ENCODE results near the gene G6PC1. TPM values are rescaled to one million over a fixed set of nuclear protein-coding genes. Genes with fewer than 3 reads are reported as not detected.

G6PC1 gene
- polyA plus RNA-seq, 1 donor from 2014 or later: not detected

DNA sequence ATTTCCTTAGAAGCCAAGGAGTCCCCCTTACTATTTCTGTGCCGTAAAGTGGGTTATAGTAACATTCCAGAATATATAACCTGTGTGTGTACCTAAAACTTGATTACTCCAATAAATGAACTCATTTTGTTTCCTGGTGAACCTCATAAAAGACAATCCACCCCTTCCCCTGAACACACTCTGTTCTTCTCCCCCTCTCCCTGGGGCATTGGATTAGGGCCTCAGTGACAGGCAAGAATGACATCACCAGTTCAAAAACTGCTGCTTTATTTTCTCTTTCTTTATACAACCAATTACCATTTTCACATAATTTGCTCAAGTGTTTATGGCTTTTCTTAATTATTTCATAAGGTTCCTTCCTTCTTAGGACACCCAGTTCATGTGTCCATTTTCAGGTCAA lies 46.2 kb downstream of the G6PC1 start:
- Histone ChIP-seq H3K4me3 (ENCODE audit: low read length) (no peak overlapping the region), H3K9me2 (ENCODE audit: insufficient read depth, low read length) (no peaks in the 10 kb centered on the region), H4K20me1 (ENCODE audit: insufficient read depth) (no peaks in the 10 kb centered on the region), H3K27me3 (ENCODE audit: insufficient read depth, low read depth, low read length) (no peaks in the 10 kb centered on the region), H2AFZ (ENCODE audit: low read depth, low read length) (no peak overlapping the region), H3K4me2 (ENCODE audit: low read length) (no peak overlapping the region), H3K36me3 (ENCODE audit: insufficient read depth, low read length) (no peaks in the 10 kb centered on the region), H3F3A (ENCODE audit: insufficient read depth, low read length, poor library complexity, severe bottlenecking) (no peaks in the 10 kb centered on the region), H3K79me2 (replicated peaks; ENCODE audit: insufficient read depth, low read length) (no peaks in the 10 kb centered on the region), H3K9ac (ENCODE audit: low read length) (no peak overlapping the region), H3K27ac (ENCODE audit: low read length) (no peak overlapping the region), H3K9me3 (ENCODE audit: low read length) (no peaks in the 10 kb centered on the region)
- TF ChIP-seq POLR2AphosphoS5 (IDR thresholded peaks at IDR 0.05) (no peak), EP300 (conservative IDR thresholded peaks at IDR 0.05; ENCODE audit: poor library complexity, severe bottlenecking) (no peak), EZH2 (IDR thresholded peaks at IDR 0.05; ENCODE audit: borderline replicate concordance, insufficient read depth, low read length, poor library complexity, severe bottlenecking) (no peak), MXI1 (conservative IDR thresholded peaks at IDR 0.05; ENCODE audit: poor library complexity, severe bottlenecking) (no peak), SMC3 (conservative IDR thresholded peaks at IDR 0.05; ENCODE audit: poor library complexity) (no peak), TAF1 (IDR thresholded peaks at IDR 0.05; ENCODE audit: low read depth) (no peak), RAD21 (conservative IDR thresholded peaks at IDR 0.05) (no peak)
- TF ChIP-seq, protein P1, sequence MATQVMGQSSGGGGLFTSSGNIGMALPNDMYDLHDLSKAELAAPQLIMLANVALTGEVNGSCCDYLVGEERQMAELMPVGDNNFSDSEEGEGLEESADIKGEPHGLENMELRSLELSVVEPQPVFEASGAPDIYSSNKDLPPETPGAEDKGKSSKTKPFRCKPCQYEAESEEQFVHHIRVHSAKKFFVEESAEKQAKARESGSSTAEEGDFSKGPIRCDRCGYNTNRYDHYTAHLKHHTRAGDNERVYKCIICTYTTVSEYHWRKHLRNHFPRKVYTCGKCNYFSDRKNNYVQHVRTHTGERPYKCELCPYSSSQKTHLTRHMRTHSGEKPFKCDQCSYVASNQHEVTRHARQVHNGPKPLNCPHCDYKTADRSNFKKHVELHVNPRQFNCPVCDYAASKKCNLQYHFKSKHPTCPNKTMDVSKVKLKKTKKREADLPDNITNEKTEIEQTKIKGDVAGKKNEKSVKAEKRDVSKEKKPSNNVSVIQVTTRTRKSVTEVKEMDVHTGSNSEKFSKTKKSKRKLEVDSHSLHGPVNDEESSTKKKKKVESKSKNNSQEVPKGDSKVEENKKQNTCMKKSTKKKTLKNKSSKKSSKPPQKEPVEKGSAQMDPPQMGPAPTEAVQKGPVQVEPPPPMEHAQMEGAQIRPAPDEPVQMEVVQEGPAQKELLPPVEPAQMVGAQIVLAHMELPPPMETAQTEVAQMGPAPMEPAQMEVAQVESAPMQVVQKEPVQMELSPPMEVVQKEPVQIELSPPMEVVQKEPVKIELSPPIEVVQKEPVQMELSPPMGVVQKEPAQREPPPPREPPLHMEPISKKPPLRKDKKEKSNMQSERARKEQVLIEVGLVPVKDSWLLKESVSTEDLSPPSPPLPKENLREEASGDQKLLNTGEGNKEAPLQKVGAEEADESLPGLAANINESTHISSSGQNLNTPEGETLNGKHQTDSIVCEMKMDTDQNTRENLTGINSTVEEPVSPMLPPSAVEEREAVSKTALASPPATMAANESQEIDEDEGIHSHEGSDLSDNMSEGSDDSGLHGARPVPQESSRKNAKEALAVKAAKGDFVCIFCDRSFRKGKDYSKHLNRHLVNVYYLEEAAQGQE (IDR thresholded peaks at IDR 0.05; ENCODE audit: borderline replicate concordance): no peak
- TF ChIP-seq, protein P2, sequence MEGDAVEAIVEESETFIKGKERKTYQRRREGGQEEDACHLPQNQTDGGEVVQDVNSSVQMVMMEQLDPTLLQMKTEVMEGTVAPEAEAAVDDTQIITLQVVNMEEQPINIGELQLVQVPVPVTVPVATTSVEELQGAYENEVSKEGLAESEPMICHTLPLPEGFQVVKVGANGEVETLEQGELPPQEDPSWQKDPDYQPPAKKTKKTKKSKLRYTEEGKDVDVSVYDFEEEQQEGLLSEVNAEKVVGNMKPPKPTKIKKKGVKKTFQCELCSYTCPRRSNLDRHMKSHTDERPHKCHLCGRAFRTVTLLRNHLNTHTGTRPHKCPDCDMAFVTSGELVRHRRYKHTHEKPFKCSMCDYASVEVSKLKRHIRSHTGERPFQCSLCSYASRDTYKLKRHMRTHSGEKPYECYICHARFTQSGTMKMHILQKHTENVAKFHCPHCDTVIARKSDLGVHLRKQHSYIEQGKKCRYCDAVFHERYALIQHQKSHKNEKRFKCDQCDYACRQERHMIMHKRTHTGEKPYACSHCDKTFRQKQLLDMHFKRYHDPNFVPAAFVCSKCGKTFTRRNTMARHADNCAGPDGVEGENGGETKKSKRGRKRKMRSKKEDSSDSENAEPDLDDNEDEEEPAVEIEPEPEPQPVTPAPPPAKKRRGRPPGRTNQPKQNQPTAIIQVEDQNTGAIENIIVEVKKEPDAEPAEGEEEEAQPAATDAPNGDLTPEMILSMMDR (IDR thresholded peaks at IDR 0.05; ENCODE audit: poor library complexity, severe bottlenecking): no peak

DNA sequence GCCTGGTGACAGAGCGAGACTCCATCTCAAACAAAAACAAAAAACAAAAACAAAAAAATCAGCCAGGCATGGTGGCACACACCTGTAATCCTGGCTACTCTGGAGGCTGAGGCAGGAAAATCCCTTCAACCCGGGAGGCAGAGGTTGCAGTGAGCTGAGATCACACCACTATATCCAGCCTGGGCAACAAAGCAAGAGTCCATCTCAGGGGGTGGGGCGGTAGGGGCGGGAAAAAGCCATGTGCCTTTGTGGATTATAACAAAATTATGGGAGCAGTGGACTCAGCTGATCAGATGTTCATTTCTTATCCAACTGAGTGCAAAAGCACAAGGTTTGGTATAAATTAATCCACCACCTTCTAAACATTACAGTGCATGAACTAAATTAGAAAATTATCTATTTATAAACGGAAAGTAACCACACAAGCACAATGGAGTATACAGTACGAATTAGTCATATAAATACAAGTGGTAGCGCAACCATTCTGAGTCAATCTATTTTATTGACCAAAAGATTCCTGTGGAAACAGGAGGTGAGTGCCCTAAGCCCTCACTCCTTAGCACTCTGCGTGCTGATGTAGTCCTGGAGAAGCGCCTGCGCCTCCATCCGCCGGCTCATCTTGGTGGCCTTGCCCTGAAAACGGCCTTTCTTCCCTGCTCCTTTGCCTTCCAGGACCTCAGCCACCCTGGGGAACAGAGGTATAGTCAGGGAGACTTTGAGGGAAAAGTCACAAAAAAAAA lies 49.6 kb downstream of the G6PC1 start:
- Histone ChIP-seq H3K4me3 (ENCODE audit: low read length) (no peak overlapping the region), H3K9me2 (ENCODE audit: insufficient read depth, low read length) (no peaks in the 10 kb centered on the region), H3K27me3 (ENCODE audit: insufficient read depth, low read depth, low read length) (no peaks in the 10 kb centered on the region), H3K36me3 (ENCODE audit: insufficient read depth, low read length) (no peaks in the 10 kb centered on the region), H3K27ac (ENCODE audit: low read length) (no peak overlapping the region), H3K9me3 (ENCODE audit: low read length) (no peaks in the 10 kb centered on the region), H3K79me2 (replicated peaks; ENCODE audit: insufficient read depth, low read length) (no peaks in the 10 kb centered on the region), H2AFZ (ENCODE audit: low read depth, low read length) (no peak overlapping the region), H3F3A (ENCODE audit: insufficient read depth, low read length, poor library complexity, severe bottlenecking) (no peaks in the 10 kb centered on the region), H4K20me1 (ENCODE audit: insufficient read depth) (no peaks in the 10 kb centered on the region), H3K4me2 (ENCODE audit: low read length) (no peak overlapping the region), H3K9ac (ENCODE audit: low read length) (no peak overlapping the region)
- no peak for TF ChIP-seq RAD21 (conservative IDR thresholded peaks at IDR 0.05)
- TF ChIP-seq, protein P2 (IDR thresholded peaks at IDR 0.05; ENCODE audit: poor library complexity, severe bottlenecking): no peak
- no peak for TF ChIP-seq EP300 (conservative IDR thresholded peaks at IDR 0.05; ENCODE audit: poor library complexity, severe bottlenecking)
- TF ChIP-seq EZH2 (IDR thresholded peaks at IDR 0.05; ENCODE audit: borderline replicate concordance, insufficient read depth, low read length, poor library complexity, severe bottlenecking): no peak
- TF ChIP-seq MXI1 (conservative IDR thresholded peaks at IDR 0.05; ENCODE audit: poor library complexity, severe bottlenecking): no peak
- TF ChIP-seq TAF1 (IDR thresholded peaks at IDR 0.05; ENCODE audit: low read depth): no peak
- TF ChIP-seq POLR2AphosphoS5 (IDR thresholded peaks at IDR 0.05): no peak

Small RNA genes within 50 kb of the gene (small RNA-seq; reads per million reads assigned to genes)
- 0 to 0.08 (median 0.03) reads per million in 3 experiments for gene RF00561
- 0 reads per million in 3 experiments for gene RNU6-287P

Other genes with a start within 250 kb of the G6PC1 start
- 24.9 and 28.9 TPM in 2 replicates for gene TUBG2, start 241.5 kb upstream of the G6PC1 start, polyA plus RNA-seq
- 18.4 and 20.2 TPM in 2 replicates for gene PLEKHH3, start 223.8 kb upstream of the G6PC1 start, polyA plus RNA-seq
- gene CCR10, start 219.0 kb upstream of the G6PC1 start, polyA plus RNA-seq: 3.1 and 5.1 TPM in 2 replicates
- 21.9 and 23.9 TPM in 2 replicates for gene CNTNAP1, start 218.3 kb upstream of the G6PC1 start, polyA plus RNA-seq
- gene EZH1, start 155.8 kb upstream of the G6PC1 start, polyA plus RNA-seq: 52.5 and 68.3 TPM in 2 replicates
- gene RAMP2, start 139.6 kb upstream of the G6PC1 start, polyA plus RNA-seq: 0.96 and 2.1 TPM in 2 replicates
- gene VPS25, start 127.3 kb upstream of the G6PC1 start, polyA plus RNA-seq: 128 and 133 TPM in 2 replicates
- 0.10 TPM in 1 of 2 replicates, not detected in the other for gene WNK4, start 120.2 kb upstream of the G6PC1 start, polyA plus RNA-seq
- 222 and 234 TPM in 2 replicates for gene COA3, start 102.1 kb upstream of the G6PC1 start, polyA plus RNA-seq
- 0.21 and 1.2 TPM in 2 replicates for gene CNTD1, start 101.9 kb upstream of the G6PC1 start, polyA plus RNA-seq
- gene BECN1, start 76.5 kb upstream of the G6PC1 start, polyA plus RNA-seq: 74.7 and 87.7 TPM in 2 replicates
- 56.6 and 67.0 TPM in 2 replicates for gene PSME3, start 67.4 kb upstream of the G6PC1 start, polyA plus RNA-seq
- gene AOC2, start 56.2 kb upstream of the G6PC1 start, polyA plus RNA-seq: 1.8 and 2.8 TPM in 2 replicates
- gene AOC3, start 49.6 kb upstream of the G6PC1 start, polyA plus RNA-seq: 0.35 and 0.54 TPM in 2 replicates
- 52.0 and 64.2 TPM in 2 replicates for gene AARSD1, start 63.7 kb downstream of the G6PC1 start, polyA plus RNA-seq
- 5.8 and 7.8 TPM in 2 replicates for gene PTGES3L, start 79.3 kb downstream of the G6PC1 start, polyA plus RNA-seq
- gene RUNDC1, start 79.8 kb downstream of the G6PC1 start, polyA plus RNA-seq: 15.1 and 16.3 TPM in 2 replicates
- gene RPL27, start 97.6 kb downstream of the G6PC1 start, polyA plus RNA-seq: 1,167 and 1,178 TPM in 2 replicates
- gene IFI35, start 106.0 kb downstream of the G6PC1 start, polyA plus RNA-seq: not detected in 2 replicates
- gene VAT1, start 121.6 kb downstream of the G6PC1 start, polyA plus RNA-seq: 151 and 193 TPM in 2 replicates
- 43.8 and 44.1 TPM in 2 replicates for gene RND2, start 124.4 kb downstream of the G6PC1 start, polyA plus RNA-seq
- 0.98 and 1.0 TPM in 2 replicates for gene BRCA1, start 224.6 kb downstream of the G6PC1 start, polyA plus RNA-seq